LNCAP (cell line): Measurements from ENCODE around the gene SZRD1.

Experiments used
- CTCF ChIP-seq: fragments of 450-650 bp; IDR thresholded peaks from 2 replicates; pipeline ENCODE4 v1.5.1; 2017; ENCODE audit warnings: mild to moderate bottlenecking

SZRD1 gene

DNA sequence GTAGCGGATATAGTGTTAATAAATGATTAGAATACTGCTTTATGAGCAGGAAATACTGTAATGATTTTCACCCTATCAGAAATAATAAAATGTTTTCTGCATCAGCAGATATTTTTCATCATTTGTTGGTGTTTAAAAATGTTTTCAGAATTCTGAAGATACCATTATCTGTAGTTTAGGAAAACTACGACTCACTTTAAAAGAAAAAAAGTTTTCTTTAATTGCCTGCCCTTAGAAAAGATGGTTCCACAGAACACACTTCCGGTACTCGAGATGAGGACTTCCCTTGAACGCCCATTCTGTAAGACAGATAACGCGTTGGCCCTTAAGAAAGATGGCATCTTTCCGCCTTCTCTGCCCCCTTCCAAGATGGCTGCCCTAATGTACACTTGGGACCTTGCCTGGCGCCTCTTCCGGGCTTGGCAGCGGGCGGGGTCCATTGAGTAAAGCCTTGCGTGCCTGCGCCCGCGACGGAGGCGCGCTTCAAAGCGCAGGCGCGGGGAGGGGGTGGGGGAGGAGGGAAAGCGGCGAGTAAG is at the start of gene SZRD1:
Gene SZRD1 (plus strand): TSS at position 521 of the 536 bp plus-strand sequence. CDS start 16 bp downstream, outside the sequence.
- no peak for TF ChIP-seq CTCF

DNA sequence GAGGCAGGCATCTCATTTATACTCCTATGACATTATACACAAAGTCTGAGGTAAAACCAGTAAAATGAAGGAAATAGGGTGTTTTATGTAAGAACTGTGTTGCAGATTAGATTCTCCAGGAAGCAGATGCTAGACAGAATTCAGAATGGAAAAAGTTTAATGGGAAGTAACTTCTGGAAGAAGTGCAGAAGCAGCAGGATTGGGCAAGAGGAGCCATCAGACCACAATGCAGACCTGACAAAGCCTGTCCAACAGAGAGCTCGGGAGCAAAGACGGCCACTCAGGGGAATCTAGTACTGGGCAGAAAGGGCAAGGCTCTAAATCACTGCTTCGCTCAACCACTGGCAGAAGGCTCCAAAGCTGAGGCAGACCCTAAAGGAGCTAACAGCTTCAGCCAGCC is 48.5 kb upstream of the SZRD1 start:
- TF ChIP-seq CTCF: no peak

- no peak for TF ChIP-seq CTCF
Measured at GRCh38 chr1:16321176-16321867, 45.7 kb upstream of the SZRD1 start.

GRCh38 chr1:16324456-16324890 is 42.6 kb upstream of the SZRD1 start:
- no peak for TF ChIP-seq CTCF

DNA sequence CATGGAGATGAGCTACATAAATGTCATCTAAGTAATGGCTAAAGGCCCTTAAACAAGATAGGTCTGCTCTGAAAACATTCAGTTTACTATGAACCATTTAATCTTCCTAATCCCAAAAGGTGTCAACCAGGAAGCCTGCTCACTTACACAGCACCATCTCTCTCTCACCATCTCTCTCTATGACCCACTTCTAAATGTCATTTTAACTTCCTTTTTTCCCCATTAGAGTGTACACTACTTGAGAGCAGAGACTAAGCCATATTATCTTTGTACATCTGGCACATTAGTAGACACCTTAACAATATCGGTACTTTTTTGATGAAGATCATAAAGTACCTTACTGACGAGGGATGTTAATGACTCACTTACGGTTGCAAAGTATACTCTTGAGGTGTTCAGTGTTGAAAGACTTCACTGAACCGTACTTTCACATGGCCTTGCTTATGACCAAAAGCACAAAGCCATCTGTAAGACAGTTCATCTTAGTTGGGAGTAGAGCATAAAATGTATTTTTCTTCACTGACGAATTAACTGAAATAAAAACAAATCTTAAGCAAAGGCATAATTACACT is 40.1 kb upstream of the SZRD1 start:
- no peak for TF ChIP-seq CTCF

GRCh38 chr1:16334655-16335340 is 32.2 kb upstream of the SZRD1 start:
- TF ChIP-seq CTCF: no peak

DNA sequence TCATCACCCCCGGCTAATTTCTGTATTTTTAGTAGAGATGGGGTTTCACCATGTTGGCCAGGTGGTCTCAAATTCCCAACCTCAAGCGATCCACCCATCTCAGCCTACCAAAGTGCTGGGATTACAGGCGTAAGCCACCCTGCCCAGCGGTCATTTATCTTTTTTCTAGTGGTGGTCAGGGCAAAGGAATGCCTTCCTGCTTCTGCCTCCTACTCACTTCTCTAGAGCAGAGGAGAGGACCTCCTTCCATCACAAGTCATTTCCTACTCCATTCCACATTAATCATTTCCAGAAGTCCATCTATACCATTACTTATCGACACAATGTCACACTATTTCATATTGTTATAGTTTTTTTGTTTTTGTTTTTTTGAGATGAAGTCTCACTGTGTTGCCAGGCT is 28.1 kb upstream of the SZRD1 start:
- no peak for TF ChIP-seq CTCF
